MM.1S (cell line): Measurements from ENCODE around the gene SCN10A.

Experiments used
- DNase-seq: peaks from one replicate; pipeline ENCODE4 v3.0.0-alpha.2; 2015
- H2AFZ ChIP-seq: fragments of 300-600 bp; sonication (generic); 2 replicates; pipeline ENCODE4 v1.6.0; 2016; ENCODE audit warnings: antibody characterized with exemption, low read length
- H3F3A ChIP-seq: fragments of 300-600 bp; sonication (generic); 2 replicates; pipeline ENCODE4 v1.6.1; 2016; ENCODE audit warnings: mild to moderate bottlenecking, antibody characterized with exemption, low read length, moderate library complexity, mixed read lengths; ENCODE audit not compliant: insufficient read depth
- H3K27ac ChIP-seq: fragments of 300-600 bp; sonication (generic); 2 replicates; pipeline ENCODE4 v1.5.1; 2016; ENCODE audit warnings: mild to moderate bottlenecking, low read length
- H3K27me3 ChIP-seq: fragments of 300-600 bp; sonication (generic); replicated peaks from 2 replicates; pipeline ENCODE4 v1.6.0; 2016; ENCODE audit warnings: low read length; ENCODE audit not compliant: insufficient read depth
- H3K36me3 ChIP-seq: fragments of 300-600 bp; sonication (generic); replicated peaks from 2 replicates; pipeline ENCODE4 v1.6.1; 2016; ENCODE audit warnings: mild to moderate bottlenecking, low read length, mixed read lengths; ENCODE audit not compliant: insufficient read depth
- H3K4me1 ChIP-seq: fragments of 300-600 bp; sonication (generic); 2 replicates; pipeline ENCODE4 v1.6.1; 2016; ENCODE audit warnings: low read length, mixed read lengths
- H3K4me2 ChIP-seq: fragments of 300-600 bp; sonication (generic); 2 replicates; pipeline ENCODE4 v1.6.0; 2016; ENCODE audit warnings: low read depth, low read length
- H3K4me3 ChIP-seq: fragments of 300-600 bp; sonication (generic); 2 replicates; pipeline ENCODE4 v1.5.1; 2016; ENCODE audit warnings: low read length, mixed read lengths
- H3K79me2 ChIP-seq: fragments of 300-600 bp; sonication (generic); 2 replicates; pipeline ENCODE4 v1.6.1; 2016; ENCODE audit warnings: mixed run types, low read length, mixed read lengths
- H3K9ac ChIP-seq: fragments of 300-600 bp; sonication (generic); 2 replicates; pipeline ENCODE4 v1.6.1; 2016; ENCODE audit warnings: low read length, mixed read lengths
- H3K9me2 ChIP-seq: fragments of 300-600 bp; sonication (generic); replicated peaks from 2 replicates; pipeline ENCODE4 v1.6.1; 2016; ENCODE audit warnings: mild to moderate bottlenecking, low read length, mixed read lengths; ENCODE audit not compliant: insufficient read depth
- H3K9me3 ChIP-seq: fragments of 300-600 bp; sonication (generic); replicated peaks from 2 replicates; pipeline ENCODE4 v1.6.1; 2016; ENCODE audit warnings: mild to moderate bottlenecking, low read length, mixed read lengths; ENCODE audit not compliant: insufficient read depth
- H4K20me1 ChIP-seq: fragments of 300-600 bp; sonication (generic); 2 replicates; pipeline ENCODE4 v1.6.1; 2016; ENCODE audit warnings: mild to moderate bottlenecking, low read length, moderate library complexity, mixed read lengths; ENCODE audit not compliant: insufficient read depth
- EZH2 ChIP-seq: fragments of 300-600 bp; sonication (generic); optimal IDR thresholded peaks from 2 replicates; pipeline ENCODE3; 2017; ENCODE audit warnings: low read depth, mild to moderate bottlenecking, antibody characterized with exemption, low read length, mixed read lengths
- EZH2phosphoT487 ChIP-seq: fragments of 300-600 bp; sonication (generic); IDR thresholded peaks from 2 replicates; pipeline ENCODE4 v1.6.1; 2018; ENCODE audit warnings: antibody characterized with exemption, low read length
- TF ChIP-seq, protein P1 (sequence below): fragments of 300-600 bp; sonication (generic); IDR thresholded peaks from 2 replicates; pipeline ENCODE4 v1.5.1; 2016; ENCODE audit warnings: antibody characterized with exemption, low read length, mixed read lengths

The SCN10A gene

GRCh38 chr3:38738630-38739395 is 77.2 kb downstream of the SCN10A start:
- Histone ChIP-seq H3K79me2 (no peaks in the 10 kb centered on the region), H3K4me1 (no peaks in the 10 kb centered on the region), H3K4me3 (no peak overlapping the region), H3K9me3 (no peaks in the 10 kb centered on the region), H3K4me2 (no peak overlapping the region), H2AFZ (no peak overlapping the region), H3K27ac (no peak overlapping the region), H3F3A (no peaks in the 10 kb centered on the region), H3K36me3 (no peaks in the 10 kb centered on the region), H3K9ac (no peak overlapping the region), H4K20me1 (no peaks in the 10 kb centered on the region), H3K27me3 (no peaks in the 10 kb centered on the region), H3K9me2 (no peaks in the 10 kb centered on the region)
- TF ChIP-seq EZH2phosphoT487 (no peak), EZH2 (no peak)
- TF ChIP-seq, protein P1, sequence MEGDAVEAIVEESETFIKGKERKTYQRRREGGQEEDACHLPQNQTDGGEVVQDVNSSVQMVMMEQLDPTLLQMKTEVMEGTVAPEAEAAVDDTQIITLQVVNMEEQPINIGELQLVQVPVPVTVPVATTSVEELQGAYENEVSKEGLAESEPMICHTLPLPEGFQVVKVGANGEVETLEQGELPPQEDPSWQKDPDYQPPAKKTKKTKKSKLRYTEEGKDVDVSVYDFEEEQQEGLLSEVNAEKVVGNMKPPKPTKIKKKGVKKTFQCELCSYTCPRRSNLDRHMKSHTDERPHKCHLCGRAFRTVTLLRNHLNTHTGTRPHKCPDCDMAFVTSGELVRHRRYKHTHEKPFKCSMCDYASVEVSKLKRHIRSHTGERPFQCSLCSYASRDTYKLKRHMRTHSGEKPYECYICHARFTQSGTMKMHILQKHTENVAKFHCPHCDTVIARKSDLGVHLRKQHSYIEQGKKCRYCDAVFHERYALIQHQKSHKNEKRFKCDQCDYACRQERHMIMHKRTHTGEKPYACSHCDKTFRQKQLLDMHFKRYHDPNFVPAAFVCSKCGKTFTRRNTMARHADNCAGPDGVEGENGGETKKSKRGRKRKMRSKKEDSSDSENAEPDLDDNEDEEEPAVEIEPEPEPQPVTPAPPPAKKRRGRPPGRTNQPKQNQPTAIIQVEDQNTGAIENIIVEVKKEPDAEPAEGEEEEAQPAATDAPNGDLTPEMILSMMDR, result peak; percentile 59
- DNase-seq, result peak; percentile 21

- no peak overlapping the region for H3K4me3 ChIP-seq
- H3K79me2 ChIP-seq, result no peaks in the 10 kb centered on the region
- H3K9me2 ChIP-seq, result no peaks in the 10 kb centered on the region
- DNase-seq, result no peak
- H3K9me3 ChIP-seq, result no peaks in the 10 kb centered on the region
- H3K27ac ChIP-seq, result no peak overlapping the region
- no peaks in the 10 kb centered on the region for H3K36me3 ChIP-seq
- no peaks in the 10 kb centered on the region for H3F3A ChIP-seq
- no peaks in the 10 kb centered on the region for H3K27me3 ChIP-seq
- no peak overlapping the region for H2AFZ ChIP-seq
- no peaks in the 10 kb centered on the region for H3K4me1 ChIP-seq
- H4K20me1 ChIP-seq, result no peaks in the 10 kb centered on the region
- H3K9ac ChIP-seq, result no peak overlapping the region
- TF ChIP-seq, protein P1, result no peak
- no peak for TF ChIP-seq EZH2
- TF ChIP-seq EZH2phosphoT487, result no peak
- H3K4me2 ChIP-seq, result no peak overlapping the region
Observed at GRCh38 chr3:38731522-38731921, 84.5 kb downstream of the SCN10A start.

DNA sequence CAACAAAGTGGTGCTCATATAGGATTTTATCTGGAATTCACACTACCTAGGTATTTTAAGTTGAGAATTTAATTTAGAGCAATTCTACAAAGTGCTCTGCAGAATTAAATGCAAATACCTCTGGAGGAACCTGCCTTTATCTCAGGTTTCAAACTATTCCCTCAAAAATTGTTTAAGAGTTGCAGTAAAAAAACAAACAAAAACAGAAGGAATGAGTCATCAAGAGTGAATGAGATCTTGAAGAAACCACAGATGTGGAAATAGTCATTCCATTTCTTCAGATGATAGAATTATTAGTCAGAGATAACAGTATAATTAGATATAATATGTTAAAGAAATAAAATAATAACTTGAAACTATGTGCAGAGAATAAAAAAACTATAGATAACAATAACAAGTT is 85.7 kb downstream of the SCN10A start:
- Histone ChIP-seq H2AFZ (no peak overlapping the region), H3K4me3 (no peak overlapping the region), H3K4me1 (no peaks in the 10 kb centered on the region), H3K79me2 (no peaks in the 10 kb centered on the region), H3K27me3 (no peaks in the 10 kb centered on the region), H3F3A (no peaks in the 10 kb centered on the region), H3K9me2 (no peaks in the 10 kb centered on the region), H3K27ac (no peak overlapping the region), H3K9me3 (no peaks in the 10 kb centered on the region), H3K9ac (no peak overlapping the region), H4K20me1 (no peaks in the 10 kb centered on the region), H3K4me2 (no peak overlapping the region), H3K36me3 (no peaks in the 10 kb centered on the region)
- no peak for DNase-seq
- no peak for TF ChIP-seq EZH2phosphoT487
- TF ChIP-seq EZH2, result no peak
- TF ChIP-seq, protein P1, result no peak
